SU-DHL-6 (cell line): ENCODE data around the gene FBRSL1.
"Not testable (repeated sequence)": the region's sequence is repeated elsewhere in the genome, so short reads cannot be mapped to it uniquely, and the experiment has no call there.

Experiments used
- H2AFZ ChIP-seq: fragments of 200-600 bp; sonication (generic); 2 replicates; pipeline ENCODE4 v1.6.1; 2014; ENCODE audit warnings: low read depth, mild to moderate bottlenecking, moderate library complexity, mixed read lengths, antibody characterized with exemption, low read length; ENCODE audit not compliant: severe bottlenecking
- H3F3A ChIP-seq: fragments of 200-600 bp; shearing (Covaris generic); 2 replicates; pipeline ENCODE4 v1.6.0; 2016; ENCODE audit warnings: antibody characterized with exemption, mild to moderate bottlenecking; ENCODE audit not compliant: insufficient read depth
- H3K27ac ChIP-seq: fragments of 200-600 bp; sonication (generic); 2 replicates; pipeline ENCODE4 v1.5.1; 2016; ENCODE audit warnings: low read depth, mild to moderate bottlenecking, low read length, moderate library complexity, mixed read lengths
- H3K27me3 ChIP-seq: fragments of 200-600 bp; sonication (generic), shearing (Covaris generic); 2 replicates; pipeline ENCODE4 v1.6.0; 2014; ENCODE audit warnings: mild to moderate bottlenecking, low read length
- H3K36me3 ChIP-seq: fragments of 200-600 bp; sonication (generic); 2 replicates; pipeline ENCODE4 v1.6.1; 2014; ENCODE audit warnings: mild to moderate bottlenecking, low read length, mixed read lengths
- H3K4me2 ChIP-seq: fragments of 300-600, 200-600 bp; shearing (Covaris generic), sonication (generic); 2 replicates; pipeline ENCODE4 v1.6.0; 2014; ENCODE audit warnings: low read length, low read depth, mild to moderate bottlenecking; ENCODE audit not compliant: poor library complexity, severe bottlenecking
- H3K4me3 ChIP-seq: fragments of 200-600 bp; sonication (generic); 2 replicates; pipeline ENCODE4 v1.5.1; 2014; ENCODE audit warnings: antibody characterized with exemption, low read length, mild to moderate bottlenecking, mixed read lengths; ENCODE audit not compliant: insufficient read depth, poor library complexity, severe bottlenecking
- H3K79me2 ChIP-seq: fragments of 200-600 bp; sonication (generic); 2 replicates; pipeline ENCODE4 v1.6.1; 2014; ENCODE audit warnings: mild to moderate bottlenecking, low read length, moderate library complexity; ENCODE audit not compliant: insufficient read depth
- H3K9ac ChIP-seq: fragments of 200-600 bp; sonication (generic); 2 replicates; pipeline ENCODE4 v1.7.0; 2014; ENCODE audit warnings: mild to moderate bottlenecking, low read length
- H3K9me2 ChIP-seq: fragments of 200-600 bp; sonication (generic); replicated peaks from 2 replicates; pipeline ENCODE4 v1.6.1; 2014; ENCODE audit warnings: low read length; ENCODE audit not compliant: insufficient read depth
- H3K9me3 ChIP-seq: fragments of 200-600 bp; sonication (generic); 2 replicates; pipeline ENCODE4 v1.6.1; 2014; ENCODE audit warnings: low read length, mixed read lengths; ENCODE audit not compliant: insufficient read depth
- H4K20me1 ChIP-seq: fragments of 200-600 bp; sonication (generic); 2 replicates; pipeline ENCODE4 v1.6.1; 2014; ENCODE audit warnings: low read depth, mild to moderate bottlenecking, antibody characterized with exemption, low read length, moderate library complexity, mixed read lengths
- CTCF ChIP-seq: fragments of 200-600 bp; sonication (generic); IDR thresholded peaks from one replicate; pipeline ENCODE4 v1.5.1; 2017; ENCODE audit warnings: antibody characterized with exemption, mild to moderate bottlenecking, low read length, moderate library complexity; ENCODE audit not compliant: insufficient read depth, poor library complexity, severe bottlenecking
- EZH2phosphoT487 ChIP-seq: fragments of 200-600 bp; sonication (generic), shearing (Covaris generic); conservative IDR thresholded peaks from 2 replicates; pipeline ENCODE4 v1.6.1; 2018; ENCODE audit warnings: mild to moderate bottlenecking, antibody characterized with exemption, low read length, moderate library complexity, mixed read lengths

Gene FBRSL1

DNA sequence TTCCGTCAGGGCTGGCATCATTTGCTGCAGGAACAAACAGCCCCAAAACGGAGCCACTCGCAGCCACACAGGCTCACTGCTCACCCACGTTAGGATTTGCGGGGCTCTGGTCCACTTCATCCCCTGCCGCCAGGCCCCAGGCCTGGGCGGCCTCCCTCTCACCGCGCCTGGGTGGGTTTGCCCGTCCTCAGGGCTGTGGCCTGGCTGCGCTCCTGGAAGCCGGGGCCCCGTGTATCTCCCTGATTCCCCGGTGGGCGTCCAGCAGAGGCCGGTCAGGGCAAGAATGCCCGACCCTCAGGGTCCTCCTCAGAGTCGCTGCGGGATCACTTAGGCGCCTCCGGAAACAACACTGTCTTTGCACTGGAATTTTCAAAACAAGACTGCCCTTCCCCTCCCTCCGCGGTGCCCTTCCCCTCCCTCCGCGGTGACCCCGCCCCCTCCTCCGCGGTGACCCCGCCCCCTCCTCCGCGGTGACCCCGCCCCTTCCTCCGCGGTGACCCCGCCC, 15.7 kb upstream of the FBRSL1 start:
- Histone ChIP-seq H3K9me3 (no peaks in the 10 kb centered on the region), H3K9me2 (no peaks in the 10 kb centered on the region), H3K4me2 (no peak overlapping the region), H2AFZ (no peak overlapping the region), H3K27me3 (no peaks in the 10 kb centered on the region), H3K79me2 (no peaks in the 10 kb centered on the region), H3K36me3 (no peaks in the 10 kb centered on the region), H3K4me3 (no peak overlapping the region), H4K20me1 (no peaks in the 10 kb centered on the region), H3K9ac (no peak overlapping the region), H3F3A (no peaks in the 10 kb centered on the region), H3K27ac (no peak overlapping the region)
- TF ChIP-seq CTCF: no peak
- TF ChIP-seq EZH2phosphoT487: no peak

- not testable (repeated sequence) for H3K36me3 ChIP-seq, H2AFZ ChIP-seq, H3K9me3 ChIP-seq, H3K4me2 ChIP-seq, H4K20me1 ChIP-seq, H3F3A ChIP-seq, H3K9ac ChIP-seq, H3K9me2 ChIP-seq, H3K27ac ChIP-seq, H3K79me2 ChIP-seq, H3K4me3 ChIP-seq, H3K27me3 ChIP-seq
Observed at GRCh38 chr12:132474799-132475303, 15.1 kb upstream of the FBRSL1 start.

GRCh38 chr12:132475304-132476037, 14.5 kb upstream of the FBRSL1 start:
- no peak overlapping the region for H3K4me3 ChIP-seq

More at GRCh38 chr12:132475304-132476037, 14.5 kb upstream of the FBRSL1 start:
- no peaks in the 10 kb centered on the region for H4K20me1 ChIP-seq
- no peak overlapping the region for H3K4me2 ChIP-seq
- no peaks in the 10 kb centered on the region for H3F3A ChIP-seq
- no peaks in the 10 kb centered on the region for H3K79me2 ChIP-seq
- no peak overlapping the region for H3K27ac ChIP-seq
- H3K36me3 ChIP-seq: no peaks in the 10 kb centered on the region
- H3K9me2 ChIP-seq: no peaks in the 10 kb centered on the region
- H2AFZ ChIP-seq: no peak overlapping the region
- no peaks in the 10 kb centered on the region for H3K9me3 ChIP-seq
- H3K27me3 ChIP-seq: no peaks in the 10 kb centered on the region
- no peak overlapping the region for H3K9ac ChIP-seq
- TF ChIP-seq EZH2phosphoT487 (no peak), CTCF (no peak)
